MM.1S (cell line): ENCODE data around the gene ID1.

Experiments used
- DNase-seq: peaks from one replicate; pipeline ENCODE4 v3.0.0-alpha.2; 2015
- H2AFZ ChIP-seq: fragments of 300-600 bp; sonication (generic); 2 replicates; pipeline ENCODE4 v1.6.0; 2016; ENCODE audit warnings: antibody characterized with exemption, low read length
- H3F3A ChIP-seq: fragments of 300-600 bp; sonication (generic); 2 replicates; pipeline ENCODE4 v1.6.1; 2016; ENCODE audit warnings: mild to moderate bottlenecking, antibody characterized with exemption, low read length, moderate library complexity, mixed read lengths; ENCODE audit not compliant: insufficient read depth
- H3K27ac ChIP-seq: fragments of 300-600 bp; sonication (generic); 2 replicates; pipeline ENCODE4 v1.5.1; 2016; ENCODE audit warnings: mild to moderate bottlenecking, low read length
- H3K27me3 ChIP-seq: fragments of 300-600 bp; sonication (generic); replicated peaks from 2 replicates; pipeline ENCODE4 v1.6.0; 2016; ENCODE audit warnings: low read length; ENCODE audit not compliant: insufficient read depth
- H3K36me3 ChIP-seq: fragments of 300-600 bp; sonication (generic); replicated peaks from 2 replicates; pipeline ENCODE4 v1.6.1; 2016; ENCODE audit warnings: mild to moderate bottlenecking, low read length, mixed read lengths; ENCODE audit not compliant: insufficient read depth
- H3K4me1 ChIP-seq: fragments of 300-600 bp; sonication (generic); 2 replicates; pipeline ENCODE4 v1.6.1; 2016; ENCODE audit warnings: low read length, mixed read lengths
- H3K4me2 ChIP-seq: fragments of 300-600 bp; sonication (generic); 2 replicates; pipeline ENCODE4 v1.6.0; 2016; ENCODE audit warnings: low read depth, low read length
- H3K4me3 ChIP-seq: fragments of 300-600 bp; sonication (generic); 2 replicates; pipeline ENCODE4 v1.5.1; 2016; ENCODE audit warnings: low read length, mixed read lengths
- H3K79me2 ChIP-seq: fragments of 300-600 bp; sonication (generic); 2 replicates; pipeline ENCODE4 v1.6.1; 2016; ENCODE audit warnings: mixed run types, low read length, mixed read lengths
- H3K9ac ChIP-seq: fragments of 300-600 bp; sonication (generic); 2 replicates; pipeline ENCODE4 v1.6.1; 2016; ENCODE audit warnings: low read length, mixed read lengths
- H3K9me2 ChIP-seq: fragments of 300-600 bp; sonication (generic); replicated peaks from 2 replicates; pipeline ENCODE4 v1.6.1; 2016; ENCODE audit warnings: mild to moderate bottlenecking, low read length, mixed read lengths; ENCODE audit not compliant: insufficient read depth
- H3K9me3 ChIP-seq: fragments of 300-600 bp; sonication (generic); replicated peaks from 2 replicates; pipeline ENCODE4 v1.6.1; 2016; ENCODE audit warnings: mild to moderate bottlenecking, low read length, mixed read lengths; ENCODE audit not compliant: insufficient read depth
- H4K20me1 ChIP-seq: fragments of 300-600 bp; sonication (generic); 2 replicates; pipeline ENCODE4 v1.6.1; 2016; ENCODE audit warnings: mild to moderate bottlenecking, low read length, moderate library complexity, mixed read lengths; ENCODE audit not compliant: insufficient read depth
- EZH2 ChIP-seq: fragments of 300-600 bp; sonication (generic); optimal IDR thresholded peaks from 2 replicates; pipeline ENCODE3; 2017; ENCODE audit warnings: low read depth, mild to moderate bottlenecking, antibody characterized with exemption, low read length, mixed read lengths
- EZH2phosphoT487 ChIP-seq: fragments of 300-600 bp; sonication (generic); IDR thresholded peaks from 2 replicates; pipeline ENCODE4 v1.6.1; 2018; ENCODE audit warnings: antibody characterized with exemption, low read length
- TF ChIP-seq, protein P1 (sequence below): fragments of 300-600 bp; sonication (generic); IDR thresholded peaks from 2 replicates; pipeline ENCODE4 v1.5.1; 2016; ENCODE audit warnings: antibody characterized with exemption, low read length, mixed read lengths

ID1 gene

GRCh38 chr20:31576751-31577150, 28.3 kb upstream of the ID1 start:
- H3K4me3 ChIP-seq: no peak overlapping the region
- DNase-seq: no peak
- no peak overlapping the region for H3K27ac ChIP-seq
- no peak overlapping the region for H3K4me2 ChIP-seq
- H4K20me1 ChIP-seq: no peaks in the 10 kb centered on the region
- H3K4me1 ChIP-seq: peaks cover 9% of the 10 kb centered on the region
- TF ChIP-seq EZH2 (no peak), EZH2phosphoT487 (no peak)
- TF ChIP-seq, protein P1, sequence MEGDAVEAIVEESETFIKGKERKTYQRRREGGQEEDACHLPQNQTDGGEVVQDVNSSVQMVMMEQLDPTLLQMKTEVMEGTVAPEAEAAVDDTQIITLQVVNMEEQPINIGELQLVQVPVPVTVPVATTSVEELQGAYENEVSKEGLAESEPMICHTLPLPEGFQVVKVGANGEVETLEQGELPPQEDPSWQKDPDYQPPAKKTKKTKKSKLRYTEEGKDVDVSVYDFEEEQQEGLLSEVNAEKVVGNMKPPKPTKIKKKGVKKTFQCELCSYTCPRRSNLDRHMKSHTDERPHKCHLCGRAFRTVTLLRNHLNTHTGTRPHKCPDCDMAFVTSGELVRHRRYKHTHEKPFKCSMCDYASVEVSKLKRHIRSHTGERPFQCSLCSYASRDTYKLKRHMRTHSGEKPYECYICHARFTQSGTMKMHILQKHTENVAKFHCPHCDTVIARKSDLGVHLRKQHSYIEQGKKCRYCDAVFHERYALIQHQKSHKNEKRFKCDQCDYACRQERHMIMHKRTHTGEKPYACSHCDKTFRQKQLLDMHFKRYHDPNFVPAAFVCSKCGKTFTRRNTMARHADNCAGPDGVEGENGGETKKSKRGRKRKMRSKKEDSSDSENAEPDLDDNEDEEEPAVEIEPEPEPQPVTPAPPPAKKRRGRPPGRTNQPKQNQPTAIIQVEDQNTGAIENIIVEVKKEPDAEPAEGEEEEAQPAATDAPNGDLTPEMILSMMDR: no peak
- no peaks in the 10 kb centered on the region for H3K36me3 ChIP-seq
- no peaks in the 10 kb centered on the region for H3K9me2 ChIP-seq
- H3K27me3 ChIP-seq: no peaks in the 10 kb centered on the region
- no peak overlapping the region for H3K9ac ChIP-seq
- H3K9me3 ChIP-seq: no peaks in the 10 kb centered on the region
- H2AFZ ChIP-seq: no peak overlapping the region
- peaks cover 10% of the 10 kb centered on the region for H3F3A ChIP-seq
- H3K79me2 ChIP-seq: no peaks in the 10 kb centered on the region

DNA sequence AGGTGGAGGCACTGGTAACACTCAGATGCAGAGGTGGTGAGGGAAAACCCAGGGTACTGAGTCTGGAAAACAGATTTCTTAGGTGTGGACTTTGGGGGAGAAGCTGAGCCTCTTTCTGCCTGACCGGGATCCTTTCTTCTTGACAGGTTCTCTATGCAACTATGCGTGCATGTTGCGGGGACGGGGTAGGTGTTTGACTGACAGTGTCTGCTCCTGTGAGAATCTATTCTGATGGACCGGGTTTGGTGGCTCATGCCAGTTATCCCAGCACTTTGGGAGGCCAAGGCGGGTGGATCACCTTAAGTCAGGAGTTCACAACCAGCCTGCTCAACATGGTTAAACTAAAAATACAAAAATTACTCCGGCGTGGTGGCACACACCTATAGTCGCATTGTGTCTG, 27.9 kb upstream of the ID1 start:
- Histone ChIP-seq H3K9me3 (no peaks in the 10 kb centered on the region), H3K4me3 (no peak overlapping the region), H3K9me2 (no peaks in the 10 kb centered on the region), H3K27me3 (no peaks in the 10 kb centered on the region), H3K79me2 (no peaks in the 10 kb centered on the region), H4K20me1 (no peaks in the 10 kb centered on the region), H2AFZ (no peak overlapping the region), H3F3A (peaks cover 7% of the 10 kb centered on the region), H3K36me3 (no peaks in the 10 kb centered on the region), H3K27ac (no peak overlapping the region), H3K9ac (no peak overlapping the region), H3K4me1 (peaks cover 8% of the 10 kb centered on the region), H3K4me2 (no peak overlapping the region)
- no peak for DNase-seq
- TF ChIP-seq EZH2 (no peak), EZH2phosphoT487 (no peak)
- TF ChIP-seq, protein P1: no peak

- Histone ChIP-seq H4K20me1 (no peaks in the 10 kb centered on the region), H3F3A (no peaks in the 10 kb centered on the region), H2AFZ (no peak overlapping the region), H3K9me3 (no peaks in the 10 kb centered on the region), H3K9ac (no peak overlapping the region), H3K4me2 (no peak overlapping the region), H3K4me3 (no peak overlapping the region), H3K9me2 (no peaks in the 10 kb centered on the region), H3K79me2 (no peaks in the 10 kb centered on the region), H3K36me3 (no peaks in the 10 kb centered on the region), H3K4me1 (peaks cover 5% of the 10 kb centered on the region), H3K27ac (no peak overlapping the region), H3K27me3 (no peaks in the 10 kb centered on the region)
- TF ChIP-seq EZH2phosphoT487 (no peak), EZH2 (no peak)
- TF ChIP-seq, protein P1: no peak
- DNase-seq: no peak
These were observed 26.5 kb upstream of the ID1 start for GRCh38 chr20:31578448-31579138.
